Measurements from ENCODE around the gene RNF187. TPM values are rescaled to one million over a fixed set of nuclear protein-coding genes. Genes with fewer than 3 reads are reported as not detected.

Gene RNF187
- total and polyA plus RNA-seq, 2 of the 4 experiments (the other 2 are of a cell fraction) = 14.0 to 55.4 TPM

DNA sequence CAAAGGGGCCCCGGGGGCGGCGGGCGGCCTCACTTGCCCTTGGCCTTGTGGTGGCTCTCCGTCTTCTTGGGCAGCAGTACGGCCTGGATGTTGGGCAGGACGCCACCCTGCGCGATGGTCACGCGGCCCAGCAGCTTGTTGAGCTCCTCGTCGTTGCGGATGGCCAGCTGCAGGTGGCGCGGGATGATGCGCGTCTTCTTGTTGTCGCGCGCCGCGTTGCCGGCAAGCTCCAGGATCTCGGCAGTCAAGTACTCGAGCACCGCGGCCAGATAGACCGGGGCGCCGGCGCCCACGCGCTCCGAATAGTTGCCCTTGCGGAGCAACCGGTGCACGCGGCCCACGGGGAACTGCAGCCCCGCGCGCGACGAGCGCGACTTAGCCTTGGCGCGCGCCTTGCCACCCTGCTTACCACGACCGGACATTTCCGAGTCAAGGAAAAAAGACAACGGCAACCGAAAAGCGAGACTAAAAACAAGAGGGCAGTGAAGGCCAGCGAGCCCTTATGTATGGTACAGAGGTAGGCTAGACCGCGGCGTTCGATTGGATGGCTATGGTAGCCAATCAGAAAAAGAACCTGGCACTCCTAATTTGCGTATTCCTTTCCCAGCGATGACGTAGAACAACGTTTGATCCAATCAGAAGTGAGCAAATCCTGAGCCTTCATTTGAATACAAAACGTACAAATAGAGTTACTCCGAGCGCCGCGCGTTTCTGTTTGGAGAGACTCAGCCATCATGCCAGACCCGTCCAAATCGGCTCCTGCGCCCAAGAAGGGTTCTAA, 29.6 kb upstream of the RNF187 start:
- intact Hi-C loops (cut with micrococcal nuclease) = loop anchor here (1.0 to 5.0 kb wide), 5 partner anchors 50 to 327 kb away; no protein-coding TSS in a partner anchor
- Histone ChIP-seq H3K4me1 (ENCODE audit: control insufficient read depth, insufficient read depth, low read length) (0 out of 2 replicates have a peak, but pooled peaks cover 2% of the 10 kb centered on the region), H4K8ac (ENCODE audit: low read depth in 2 of 2, low read length in 2 of 2) (peak overlapping the region in 1 of 2 experiments; percentile 23; a peak in 1 of 4 replicates), H2AFZ (replicated peaks; ENCODE audit: low read length, poor library complexity) (peak overlapping the region; percentile 97), H4K5ac (ENCODE audit: low read depth, low read length) (no peak overlapping the region), H3K27ac (ENCODE audit: insufficient read depth, low read length) (peak overlapping the region; percentile 50), H3K4ac (ENCODE audit: low read depth, low read length) (peak overlapping the region; percentile 1; the same call in 1 of the 2 replicates), H3K4me3 (ENCODE audit: insufficient read depth, low read depth, low read length) (peak overlapping the region; percentile 50), H2BK20ac (ENCODE audit: low read depth, low read length) (no peak overlapping the region), H3K18ac (ENCODE audit: low read depth, low read length) (no peak overlapping the region), H3K36me3 (ENCODE audit: control insufficient read depth, insufficient read depth, low read length) (no peaks in the 10 kb centered on the region), H4K91ac (ENCODE audit: insufficient read depth, low read depth, low read length) (no peak overlapping the region), H3K27me3 (ENCODE audit: control insufficient read depth, insufficient read depth, low read length) (no peaks in the 10 kb centered on the region), H3K4me2 (ENCODE audit: low read depth, low read length) (peak overlapping the region; percentile 99), H2AK5ac (ENCODE audit: low read depth, low read length) (no peak overlapping the region), H3K14ac (replicated peaks; ENCODE audit: low read depth, low read length) (0 out of 2 replicates have a peak overlapping the region, but pooled peaks have one; percentile 28), H3K9me1 (ENCODE audit: insufficient read depth, low read length) (no peaks in the 10 kb centered on the region), H3K9ac (ENCODE audit: low read depth, low read length) (peak overlapping the region; percentile 84), H2AK9ac (replicated peaks; ENCODE audit: low read depth, low read length, poor library complexity) (peak overlapping the region; percentile 0), H2BK15ac (ENCODE audit: low read depth, low read length) (no peak overlapping the region), H4K20me1 (ENCODE audit: insufficient read depth, low read length) (peaks cover 3% of the 10 kb centered on the region), H2BK120ac (ENCODE audit: low read depth, low read length) (no peak overlapping the region), H3K23ac (ENCODE audit: low read depth, low read length) (peak overlapping the region; percentile 13; the same call in 1 of the 2 replicates), H3K79me1 (ENCODE audit: low read depth in 1 of 2, low read length in 2 of 2) (peaks cover 11 to 22% of the 10 kb centered on the region in 2 experiments), H2BK5ac (ENCODE audit: low read depth, low read length, poor library complexity, severe bottlenecking) (peak overlapping the region; percentile 26), H3K9me3 (ENCODE audit: control insufficient read depth, insufficient read depth, low read length) (no peaks in the 10 kb centered on the region), H3K56ac (ENCODE audit: extremely low read depth, insufficient read depth, low read length) (no peak overlapping the region)
- ChIA-PET POLR2A (ENCODE audit: unreplicated experiment) (interaction anchor here (0.6 to 1.4 kb wide), 2 partner anchors 29 to 255 kb away, joined by 3 to 5 read pairs; no protein-coding TSS in a partner anchor), CTCF (interaction anchor here (1.0 kb wide), 1 partner anchor 44 kb away, joined by 3 read pairs; no protein-coding TSS in a partner anchor)
- dilution Hi-C loops (cut with HindIII; ENCODE audit: low sequenced_read_pairs, unreplicated experiment) = no loop called here
- 1% methylated on average over 39 of the region's 74 CpGs; no CpG with 5 or more reads in 1 of the 2 experiments for WGBS, 2 experiments (ENCODE audit: extremely low coverage in 2 of 2, insufficient read length in 1 of 2)
- DNase-seq (peak; percentile 99), ATAC-seq (ENCODE audit: low read depth) (peak; percentile 92)
- in situ Hi-C loops (cut with MboI; ENCODE audit: low sequenced_read_pairs) = no loop called here
- BruUV-seq (replicated peaks) = no TSS peak
- TF ChIP-seq, protein P1, sequence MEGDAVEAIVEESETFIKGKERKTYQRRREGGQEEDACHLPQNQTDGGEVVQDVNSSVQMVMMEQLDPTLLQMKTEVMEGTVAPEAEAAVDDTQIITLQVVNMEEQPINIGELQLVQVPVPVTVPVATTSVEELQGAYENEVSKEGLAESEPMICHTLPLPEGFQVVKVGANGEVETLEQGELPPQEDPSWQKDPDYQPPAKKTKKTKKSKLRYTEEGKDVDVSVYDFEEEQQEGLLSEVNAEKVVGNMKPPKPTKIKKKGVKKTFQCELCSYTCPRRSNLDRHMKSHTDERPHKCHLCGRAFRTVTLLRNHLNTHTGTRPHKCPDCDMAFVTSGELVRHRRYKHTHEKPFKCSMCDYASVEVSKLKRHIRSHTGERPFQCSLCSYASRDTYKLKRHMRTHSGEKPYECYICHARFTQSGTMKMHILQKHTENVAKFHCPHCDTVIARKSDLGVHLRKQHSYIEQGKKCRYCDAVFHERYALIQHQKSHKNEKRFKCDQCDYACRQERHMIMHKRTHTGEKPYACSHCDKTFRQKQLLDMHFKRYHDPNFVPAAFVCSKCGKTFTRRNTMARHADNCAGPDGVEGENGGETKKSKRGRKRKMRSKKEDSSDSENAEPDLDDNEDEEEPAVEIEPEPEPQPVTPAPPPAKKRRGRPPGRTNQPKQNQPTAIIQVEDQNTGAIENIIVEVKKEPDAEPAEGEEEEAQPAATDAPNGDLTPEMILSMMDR (conservative IDR thresholded peaks at IDR 0.05; ENCODE audit: low read depth, low read length) = peak; percentile 49
- TF ChIP-seq CEBPB (IDR thresholded peaks at IDR 0.05; ENCODE audit: low read depth, low read length) (no peak), MAZ (IDR thresholded peaks at IDR 0.05; ENCODE audit: borderline replicate concordance, low read depth, low read length) (no peak), SMC3 (IDR thresholded peaks at IDR 0.05; ENCODE audit: low read depth, low read length) (no peak), POLR2A (IDR thresholded peaks at IDR 0.05; ENCODE audit: low read depth, low read length) (peak; percentile 96), NFE2L2 (IDR thresholded peaks at IDR 0.05; ENCODE audit: low read depth, low read length) (no peak), BHLHE40 (IDR thresholded peaks at IDR 0.05; ENCODE audit: low read depth, low read length) (0 out of 2 replicates have a peak, but pooled peaks have one; percentile 17), RFX5 (IDR thresholded peaks at IDR 0.05; ENCODE audit: low read depth, low read length) (no peak), FOS (IDR thresholded peaks at IDR 0.05; ENCODE audit: low read depth, low read length) (peak; percentile 17; the same call in 1 of the 2 replicates), CHD1 (IDR thresholded peaks at IDR 0.05; ENCODE audit: low read depth, low read length) (peak; percentile 70; the same call in 1 of the 2 replicates), MXI1 (IDR thresholded peaks at IDR 0.05; ENCODE audit: borderline replicate concordance, low read depth, low read length) (peak; percentile 74)
- TF ChIP-seq, protein P2, sequence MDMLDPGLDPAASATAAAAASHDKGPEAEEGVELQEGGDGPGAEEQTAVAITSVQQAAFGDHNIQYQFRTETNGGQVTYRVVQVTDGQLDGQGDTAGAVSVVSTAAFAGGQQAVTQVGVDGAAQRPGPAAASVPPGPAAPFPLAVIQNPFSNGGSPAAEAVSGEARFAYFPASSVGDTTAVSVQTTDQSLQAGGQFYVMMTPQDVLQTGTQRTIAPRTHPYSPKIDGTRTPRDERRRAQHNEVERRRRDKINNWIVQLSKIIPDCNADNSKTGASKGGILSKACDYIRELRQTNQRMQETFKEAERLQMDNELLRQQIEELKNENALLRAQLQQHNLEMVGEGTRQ (IDR thresholded peaks at IDR 0.05; ENCODE audit: low read depth, low read length) = peak; percentile 79
- TF ChIP-seq, protein P3, sequence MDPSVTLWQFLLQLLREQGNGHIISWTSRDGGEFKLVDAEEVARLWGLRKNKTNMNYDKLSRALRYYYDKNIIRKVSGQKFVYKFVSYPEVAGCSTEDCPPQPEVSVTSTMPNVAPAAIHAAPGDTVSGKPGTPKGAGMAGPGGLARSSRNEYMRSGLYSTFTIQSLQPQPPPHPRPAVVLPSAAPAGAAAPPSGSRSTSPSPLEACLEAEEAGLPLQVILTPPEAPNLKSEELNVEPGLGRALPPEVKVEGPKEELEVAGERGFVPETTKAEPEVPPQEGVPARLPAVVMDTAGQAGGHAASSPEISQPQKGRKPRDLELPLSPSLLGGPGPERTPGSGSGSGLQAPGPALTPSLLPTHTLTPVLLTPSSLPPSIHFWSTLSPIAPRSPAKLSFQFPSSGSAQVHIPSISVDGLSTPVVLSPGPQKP (IDR thresholded peaks at IDR 0.05; ENCODE audit: borderline replicate concordance, low read depth, low read length) = no peak
